KMS-11 (cell line): ENCODE results near the gene OR1D5.

Experiments used
- H2AFZ ChIP-seq: fragments of 200-600 bp; sonication (generic); 2 replicates; pipeline ENCODE4 v1.6.1; 2016; ENCODE audit warnings: antibody characterized with exemption, mixed run types, low read depth
- H3K27ac ChIP-seq: fragments of 200-600 bp; sonication (generic); 2 replicates; pipeline ENCODE4 v1.6.1; 2016; ENCODE audit warnings: mild to moderate bottlenecking, mixed run types
- H3K27me3 ChIP-seq: fragments of 200-600 bp; sonication (generic); 2 replicates; pipeline ENCODE4 v1.6.1; 2017; ENCODE audit warnings: mild to moderate bottlenecking, low read depth, mixed run types, moderate library complexity; ENCODE audit not compliant: insufficient read depth
- H3K36me3 ChIP-seq: fragments of 200-600 bp; sonication (generic); 2 replicates; pipeline ENCODE4 v1.6.1; 2017; ENCODE audit warnings: mild to moderate bottlenecking, mixed run types; ENCODE audit not compliant: insufficient read depth
- H3K4me1 ChIP-seq: fragments of 200-600 bp; sonication (generic); 2 replicates; pipeline ENCODE4 v1.6.1; 2016; ENCODE audit warnings: mild to moderate bottlenecking, low read depth, mixed run types; ENCODE audit not compliant: poor library complexity, severe bottlenecking
- H3K4me2 ChIP-seq: fragments of 200-600 bp; sonication (generic); 2 replicates; pipeline ENCODE4 v1.7.0; 2016; ENCODE audit warnings: mild to moderate bottlenecking, mixed run types
- H3K4me3 ChIP-seq: fragments of 200-600 bp; sonication (generic); IDR thresholded peaks from 2 replicates; pipeline ENCODE4 v1.6.1; 2017; ENCODE audit warnings: low read depth, low read length, mixed read lengths; ENCODE audit not compliant: insufficient read depth
- H3K79me2 ChIP-seq: fragments of 200-600 bp; sonication (generic); 2 replicates; pipeline ENCODE4 v1.6.1; 2016; ENCODE audit warnings: low read depth, mixed run types; ENCODE audit not compliant: insufficient read depth
- H3K9ac ChIP-seq: fragments of 200-600 bp; sonication (generic); 2 replicates; pipeline ENCODE4 v1.6.1; 2016; ENCODE audit warnings: mild to moderate bottlenecking, mixed run types
- H4K20me1 ChIP-seq: fragments of 200-600 bp; sonication (generic); 2 replicates; pipeline ENCODE4 v1.6.1; 2016; ENCODE audit warnings: mild to moderate bottlenecking, mixed run types; ENCODE audit not compliant: insufficient read depth
- TF ChIP-seq, protein P1 (sequence below): fragments of 200-600 bp; sonication (generic); conservative IDR thresholded peaks from 2 replicates; pipeline ENCODE4 v1.6.1; 2017; ENCODE audit warnings: low read depth, mild to moderate bottlenecking, antibody characterized with exemption, low read length, moderate library complexity, mixed read lengths

The OR1D5 gene

DNA sequence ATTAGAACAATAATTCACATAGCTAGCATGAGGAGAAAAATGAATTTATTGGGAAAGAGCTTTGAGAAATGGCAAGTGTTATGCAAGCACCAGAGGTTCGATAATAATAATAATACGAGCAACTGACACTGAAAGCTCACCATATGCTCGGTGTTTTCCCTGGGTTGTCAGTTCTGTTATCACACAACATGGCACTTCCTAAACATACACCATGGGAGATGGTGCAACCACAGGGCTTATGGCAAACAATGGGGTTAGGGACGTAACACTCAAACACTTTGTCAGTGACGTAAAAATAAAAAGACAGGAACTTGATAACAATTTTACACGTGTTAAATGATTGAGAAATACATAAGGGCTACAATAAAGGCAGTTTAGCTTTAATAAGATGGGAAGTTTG lies 23.7 kb downstream of the OR1D5 start:
- Histone ChIP-seq H4K20me1 (no peaks in the 10 kb centered on the region), H3K4me2 (no peak overlapping the region), H3K27me3 (peaks cover 11% of the 10 kb centered on the region; the same call in 1 of the 2 replicates), H3K36me3 (no peaks in the 10 kb centered on the region), H3K79me2 (no peaks in the 10 kb centered on the region), H2AFZ (no peak overlapping the region), H3K27ac (no peak overlapping the region), H3K4me1 (no peaks in the 10 kb centered on the region), H3K4me3 (no peak overlapping the region), H3K9ac (no peak overlapping the region)
- TF ChIP-seq, protein P1, sequence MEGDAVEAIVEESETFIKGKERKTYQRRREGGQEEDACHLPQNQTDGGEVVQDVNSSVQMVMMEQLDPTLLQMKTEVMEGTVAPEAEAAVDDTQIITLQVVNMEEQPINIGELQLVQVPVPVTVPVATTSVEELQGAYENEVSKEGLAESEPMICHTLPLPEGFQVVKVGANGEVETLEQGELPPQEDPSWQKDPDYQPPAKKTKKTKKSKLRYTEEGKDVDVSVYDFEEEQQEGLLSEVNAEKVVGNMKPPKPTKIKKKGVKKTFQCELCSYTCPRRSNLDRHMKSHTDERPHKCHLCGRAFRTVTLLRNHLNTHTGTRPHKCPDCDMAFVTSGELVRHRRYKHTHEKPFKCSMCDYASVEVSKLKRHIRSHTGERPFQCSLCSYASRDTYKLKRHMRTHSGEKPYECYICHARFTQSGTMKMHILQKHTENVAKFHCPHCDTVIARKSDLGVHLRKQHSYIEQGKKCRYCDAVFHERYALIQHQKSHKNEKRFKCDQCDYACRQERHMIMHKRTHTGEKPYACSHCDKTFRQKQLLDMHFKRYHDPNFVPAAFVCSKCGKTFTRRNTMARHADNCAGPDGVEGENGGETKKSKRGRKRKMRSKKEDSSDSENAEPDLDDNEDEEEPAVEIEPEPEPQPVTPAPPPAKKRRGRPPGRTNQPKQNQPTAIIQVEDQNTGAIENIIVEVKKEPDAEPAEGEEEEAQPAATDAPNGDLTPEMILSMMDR = no peak

DNA sequence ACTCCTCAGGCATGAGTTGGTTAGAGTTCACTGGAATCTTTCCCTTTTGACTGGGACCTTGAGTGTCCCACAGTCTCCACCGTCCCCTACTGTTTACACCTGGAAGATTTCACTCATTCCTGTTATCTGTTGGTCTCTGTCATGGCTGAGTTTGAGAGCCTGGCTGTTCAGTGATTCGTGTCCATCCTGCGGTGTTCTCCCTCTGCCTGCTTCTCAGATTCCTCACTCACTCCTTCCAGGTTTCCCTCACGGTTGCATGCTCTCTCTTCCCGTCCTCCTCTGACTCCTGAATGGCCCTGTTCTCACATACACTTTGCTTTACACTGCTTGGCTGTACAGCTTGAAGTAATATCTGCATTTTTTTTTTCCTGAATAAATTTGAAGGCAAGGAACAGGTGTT lies 24.5 kb downstream of the OR1D5 start:
- H4K20me1 ChIP-seq = no peaks in the 10 kb centered on the region
- no peak overlapping the region for H3K4me3 ChIP-seq
- H3K4me1 ChIP-seq = no peaks in the 10 kb centered on the region
- H3K9ac ChIP-seq = no peak overlapping the region
- TF ChIP-seq, protein P1 = no peak
- no peaks in the 10 kb centered on the region for H3K36me3 ChIP-seq
- peaks cover 13% of the 10 kb centered on the region; the same call in 1 of the 2 replicates for H3K27me3 ChIP-seq
- no peaks in the 10 kb centered on the region for H3K79me2 ChIP-seq
- H3K4me2 ChIP-seq = no peak overlapping the region
- no peak overlapping the region for H2AFZ ChIP-seq
- no peak overlapping the region for H3K27ac ChIP-seq

DNA sequence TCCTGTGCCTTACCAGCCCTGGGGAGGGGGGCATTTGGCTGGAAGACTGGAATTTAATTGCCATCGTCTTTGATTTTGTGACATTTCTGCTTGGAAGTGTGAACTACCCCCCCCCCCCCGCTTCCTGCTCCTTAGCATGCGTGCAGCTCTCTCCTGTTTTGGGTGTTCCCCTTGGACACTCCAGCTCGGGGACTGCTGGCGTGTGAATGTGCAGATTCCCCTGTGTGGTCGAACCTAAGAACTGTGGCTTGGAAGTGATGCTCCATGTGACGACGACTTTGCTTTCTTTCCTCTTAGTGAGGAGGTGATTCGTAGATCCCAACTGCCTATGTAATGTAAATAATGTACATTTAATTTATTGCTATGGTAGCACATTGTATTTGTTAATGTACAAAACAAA lies 26.1 kb downstream of the OR1D5 start:
- no peak overlapping the region for H3K4me2 ChIP-seq
- H3K27ac ChIP-seq = no peak overlapping the region
- TF ChIP-seq, protein P1 = no peak
- H3K79me2 ChIP-seq = no peaks in the 10 kb centered on the region
- H3K27me3 ChIP-seq = peaks cover 14% of the 10 kb centered on the region; the same call in 1 of the 2 replicates
- no peak overlapping the region for H2AFZ ChIP-seq
- no peak overlapping the region for H3K4me3 ChIP-seq
- H4K20me1 ChIP-seq = no peaks in the 10 kb centered on the region
- no peaks in the 10 kb centered on the region for H3K36me3 ChIP-seq
- H3K9ac ChIP-seq = no peak overlapping the region
- no peaks in the 10 kb centered on the region for H3K4me1 ChIP-seq

DNA sequence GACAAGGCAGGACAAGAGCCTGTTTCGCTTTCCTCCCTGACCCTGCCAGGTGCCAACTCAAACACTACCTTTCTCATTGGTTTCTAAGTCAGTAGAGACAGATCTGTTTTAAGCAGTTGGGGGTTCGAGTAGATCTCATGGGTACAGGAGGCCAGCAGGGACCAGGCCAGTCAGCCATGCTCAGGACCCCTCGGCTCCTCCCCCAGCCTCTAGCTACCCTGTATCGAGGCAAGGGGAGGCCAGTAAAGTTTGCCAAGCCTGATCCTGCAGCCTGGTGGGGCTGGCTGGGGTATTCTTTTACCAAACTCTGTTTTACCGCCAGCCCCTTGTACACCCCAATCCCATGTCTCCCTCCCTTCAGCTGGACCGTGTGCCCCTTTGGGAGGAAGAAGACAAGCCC lies 26.6 kb downstream of the OR1D5 start:
- no peaks in the 10 kb centered on the region for H3K4me1 ChIP-seq
- no peak overlapping the region for H3K4me3 ChIP-seq
- H3K36me3 ChIP-seq = no peaks in the 10 kb centered on the region
- TF ChIP-seq, protein P1 = no peak
- H3K4me2 ChIP-seq = no peak overlapping the region
- no peak overlapping the region for H2AFZ ChIP-seq
- no peak overlapping the region for H3K27ac ChIP-seq
- no peaks in the 10 kb centered on the region for H3K79me2 ChIP-seq
- H3K27me3 ChIP-seq = peaks cover 17% of the 10 kb centered on the region; the same call in 1 of the 2 replicates
- H3K9ac ChIP-seq = no peak overlapping the region
- H4K20me1 ChIP-seq = no peaks in the 10 kb centered on the region
